Amniotic epithelial cell (primary cell): Measurements from ENCODE around the gene DLL4.

Experiments used
- DNase-seq: peaks from one replicate; pipeline ENCODE4 v3.0.0-alpha.2; 2010; ENCODE audit warnings: low read depth

The DLL4 gene

GRCh38 chr15:40906091-40906990 lies 22.8 kb upstream of the DLL4 start:
- peak; percentile 71 for DNase-seq

DNA sequence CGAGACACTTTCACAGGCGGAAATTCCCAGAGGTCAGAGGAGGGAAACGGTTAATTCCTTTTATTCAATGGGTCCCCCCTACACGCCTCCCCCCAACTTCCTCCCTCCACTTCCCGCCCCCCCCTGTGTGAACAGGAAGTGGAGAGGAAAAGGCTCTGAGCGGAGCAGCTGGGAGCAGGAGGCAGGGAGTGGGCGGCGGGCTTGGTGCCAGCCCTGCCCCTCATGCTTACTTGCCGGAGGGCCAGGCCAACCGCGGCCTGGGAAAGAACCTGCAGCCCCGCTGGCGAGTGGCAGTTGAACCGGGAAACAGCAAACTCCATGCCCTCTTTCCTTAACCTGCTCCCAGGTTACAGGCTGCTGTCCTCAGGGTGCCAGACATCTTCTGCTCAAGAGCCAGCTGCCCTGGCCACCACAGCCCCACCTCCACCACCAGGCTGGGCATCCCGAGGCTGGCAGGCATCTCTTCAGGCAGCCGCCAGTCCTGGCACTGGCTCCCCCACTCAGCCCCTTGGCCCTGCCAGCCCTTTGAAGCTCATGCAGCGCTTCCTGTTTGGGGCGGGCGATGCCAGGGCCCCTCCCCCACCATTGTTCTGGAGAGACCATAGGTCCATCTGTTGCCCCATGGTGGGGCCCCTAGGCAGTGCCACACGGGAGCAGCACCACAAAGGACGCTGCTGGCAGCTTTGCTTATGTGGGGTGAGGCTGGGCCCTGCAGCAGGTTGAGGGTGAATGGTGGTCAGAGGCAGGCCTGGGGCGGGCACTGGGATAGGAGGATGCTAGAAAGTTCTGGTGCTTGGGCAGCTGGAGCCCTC lies 21.9 kb upstream of the DLL4 start:
- DNase-seq = no peak

DNA sequence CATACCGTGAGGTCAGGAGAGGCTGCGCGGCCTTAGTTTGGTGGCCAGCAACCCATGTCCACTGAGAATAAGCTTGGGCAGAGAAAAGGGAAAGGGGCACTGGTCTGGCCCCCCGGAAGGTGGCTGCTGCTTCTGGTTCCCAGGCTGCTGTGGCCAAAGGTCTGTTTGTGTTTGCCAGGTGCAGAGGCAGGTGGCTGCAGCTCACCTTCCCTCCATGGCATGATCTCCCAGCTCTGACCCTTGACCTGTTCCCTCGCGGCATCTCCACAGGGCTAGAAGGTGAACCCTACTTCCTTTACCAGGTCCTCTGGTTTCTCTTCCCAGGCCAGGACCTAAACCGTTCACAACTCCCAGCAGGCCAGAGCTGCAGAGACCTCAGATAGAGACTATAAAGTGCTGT lies 21.0 kb upstream of the DLL4 start:
- DNase-seq = no peak

- peak; percentile 75 for DNase-seq
These were observed 19.2 kb upstream of the DLL4 start for GRCh38 chr15:40909662-40910630.

DNA sequence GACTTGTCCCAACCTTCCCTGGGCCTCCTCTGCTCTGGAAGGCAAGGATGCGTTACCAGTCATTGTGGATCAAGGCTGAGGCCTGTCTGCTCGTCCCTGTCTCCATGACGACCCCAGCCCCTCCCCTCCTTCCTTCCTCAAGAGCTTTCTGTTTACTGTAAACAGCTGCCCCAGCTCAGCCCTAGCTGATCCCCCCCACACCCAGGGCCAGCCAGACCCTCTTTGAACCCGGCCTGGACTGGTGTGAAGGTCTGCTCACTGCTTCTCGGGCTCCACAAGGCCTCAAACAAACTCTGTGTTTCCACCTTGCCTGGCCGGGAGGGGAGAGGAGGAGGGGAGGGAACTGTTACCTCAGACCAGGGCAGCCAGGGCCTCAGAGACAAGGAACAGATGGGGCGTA lies 18.0 kb upstream of the DLL4 start:
- DNase-seq = no peak

DNA sequence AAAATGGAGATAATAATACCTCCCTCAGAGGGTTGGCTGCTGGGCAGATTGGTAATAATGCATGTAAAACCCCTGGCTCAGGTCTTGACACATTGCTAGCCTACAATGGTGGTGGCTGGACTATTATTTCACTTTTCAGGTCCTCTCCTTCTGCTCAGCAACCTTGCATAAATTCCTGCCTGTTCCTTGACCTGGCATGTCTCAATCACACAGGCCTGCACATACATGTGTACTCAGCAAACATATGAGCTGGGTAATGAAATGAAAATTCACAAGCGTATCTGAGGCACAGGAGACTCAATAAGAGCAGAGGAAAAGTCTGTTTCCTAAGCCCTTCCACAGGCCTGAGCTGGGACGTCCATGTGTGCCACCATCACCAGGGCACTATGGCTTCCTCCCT lies 17.4 kb upstream of the DLL4 start:
- DNase-seq = no peak

- DNase-seq = no peak
These were observed 16.7 kb upstream of the DLL4 start for GRCh38 chr15:40912478-40912877.

DNA sequence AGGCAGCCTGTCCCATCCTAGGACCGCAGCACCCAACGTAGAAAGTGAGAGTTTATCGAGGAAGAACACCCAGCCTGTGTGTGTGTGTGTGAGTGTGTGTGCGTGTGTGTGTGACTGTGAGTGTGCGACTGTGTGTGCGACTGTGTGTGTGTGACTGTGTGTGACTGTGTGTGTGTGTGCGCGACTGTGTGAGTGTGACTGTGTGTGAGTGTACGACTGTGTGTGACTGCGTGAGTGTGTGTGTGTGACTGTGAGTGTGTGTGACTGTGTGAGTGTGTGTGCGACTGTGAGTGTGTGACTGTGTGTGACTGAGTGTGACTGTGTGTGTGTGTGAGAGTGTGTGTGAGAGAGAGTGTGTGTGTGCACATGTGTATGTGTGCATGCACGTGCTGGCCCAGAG lies 15.1 kb upstream of the DLL4 start:
- no peak for DNase-seq

GRCh38 chr15:40914486-40914885 lies 14.7 kb upstream of the DLL4 start:
- no peak for DNase-seq

- no peak for DNase-seq
These were observed 14.0 kb upstream of the DLL4 start for GRCh38 chr15:40915116-40915661.

DNA sequence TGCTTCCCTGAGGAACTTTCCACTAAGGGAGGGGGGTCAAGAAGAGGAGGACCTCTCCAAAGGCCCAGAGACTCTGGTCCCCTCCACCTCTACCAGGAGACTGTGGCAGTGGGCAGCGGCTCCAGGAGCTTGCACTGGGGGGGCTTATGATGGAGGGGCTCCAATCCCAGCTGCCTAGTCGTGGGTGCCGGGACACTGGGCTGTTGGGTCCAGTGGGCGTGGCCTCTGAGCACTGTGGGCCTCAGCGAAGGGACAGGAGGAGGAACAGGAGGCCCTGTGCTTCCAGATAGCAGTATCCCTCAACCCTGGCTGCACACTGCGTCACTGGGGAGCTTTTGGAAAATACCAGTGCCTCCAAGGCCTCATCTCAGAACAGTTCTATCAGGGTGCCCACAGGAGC lies 13.5 kb upstream of the DLL4 start:
- no peak for DNase-seq

GRCh38 chr15:40917585-40917984 lies 11.6 kb upstream of the DLL4 start:
- no peak for DNase-seq

DNA sequence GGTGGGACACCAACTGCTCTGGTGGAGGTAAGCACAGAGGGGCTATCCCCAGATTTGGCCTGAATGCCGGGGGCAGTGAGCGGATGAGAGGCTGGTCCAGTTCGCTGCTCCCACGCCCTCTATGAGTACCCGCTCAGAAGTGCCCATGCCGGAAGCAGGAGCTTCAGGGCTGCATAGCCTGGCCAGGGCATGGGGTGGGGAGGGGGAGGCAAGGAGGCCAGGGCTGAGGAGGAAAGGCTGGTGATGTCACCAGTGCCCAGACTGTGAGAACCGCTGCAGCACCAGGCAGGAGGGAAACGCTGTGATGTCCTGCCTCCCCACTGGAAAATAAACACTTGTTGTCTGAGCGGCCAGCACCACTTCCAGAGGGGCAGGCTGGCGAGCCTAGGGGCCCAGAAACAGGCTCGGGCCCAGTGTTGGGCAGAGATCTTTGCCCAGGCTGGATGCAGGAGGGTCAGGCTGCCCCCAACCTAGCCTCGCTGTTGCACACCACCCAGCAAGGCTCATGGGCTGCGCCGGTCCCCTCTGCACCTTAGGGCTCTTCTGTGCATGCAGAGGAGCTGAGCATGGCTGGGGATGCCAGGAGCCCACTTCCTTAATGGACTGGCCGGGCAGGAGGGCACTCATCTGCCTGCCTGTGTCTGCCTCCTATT lies 10.9 kb upstream of the DLL4 start:
- DNase-seq = no peak

DNA sequence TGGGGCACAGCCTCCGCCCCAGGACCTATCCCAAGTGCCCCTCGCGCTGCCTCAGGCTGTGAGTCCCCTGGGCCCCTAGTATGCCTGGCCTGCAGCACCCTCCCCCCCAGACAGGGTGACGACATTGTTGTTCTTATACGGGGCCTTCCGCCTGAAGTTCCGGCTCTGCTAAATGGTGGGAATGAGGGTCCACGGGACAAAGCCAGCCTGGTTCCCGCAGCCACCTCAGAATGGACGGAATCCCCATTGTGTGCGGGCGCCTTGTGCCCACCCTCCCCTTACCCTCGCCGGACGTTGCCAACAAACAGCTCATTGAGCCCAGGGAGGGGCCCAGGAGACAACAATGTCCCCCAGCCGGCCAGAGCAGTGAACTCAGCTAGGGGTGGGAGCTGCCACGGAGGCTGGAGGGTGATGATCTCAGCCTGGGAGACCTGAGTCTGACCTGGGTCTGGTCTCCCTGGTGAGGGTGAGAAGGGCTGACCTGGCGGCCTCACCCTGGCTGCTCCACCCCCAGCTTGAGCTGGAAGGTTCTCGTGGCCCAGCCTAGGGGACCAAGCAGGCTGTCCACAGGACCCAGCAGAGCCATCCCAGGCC lies 10.2 kb upstream of the DLL4 start:
- no peak for DNase-seq

DNA sequence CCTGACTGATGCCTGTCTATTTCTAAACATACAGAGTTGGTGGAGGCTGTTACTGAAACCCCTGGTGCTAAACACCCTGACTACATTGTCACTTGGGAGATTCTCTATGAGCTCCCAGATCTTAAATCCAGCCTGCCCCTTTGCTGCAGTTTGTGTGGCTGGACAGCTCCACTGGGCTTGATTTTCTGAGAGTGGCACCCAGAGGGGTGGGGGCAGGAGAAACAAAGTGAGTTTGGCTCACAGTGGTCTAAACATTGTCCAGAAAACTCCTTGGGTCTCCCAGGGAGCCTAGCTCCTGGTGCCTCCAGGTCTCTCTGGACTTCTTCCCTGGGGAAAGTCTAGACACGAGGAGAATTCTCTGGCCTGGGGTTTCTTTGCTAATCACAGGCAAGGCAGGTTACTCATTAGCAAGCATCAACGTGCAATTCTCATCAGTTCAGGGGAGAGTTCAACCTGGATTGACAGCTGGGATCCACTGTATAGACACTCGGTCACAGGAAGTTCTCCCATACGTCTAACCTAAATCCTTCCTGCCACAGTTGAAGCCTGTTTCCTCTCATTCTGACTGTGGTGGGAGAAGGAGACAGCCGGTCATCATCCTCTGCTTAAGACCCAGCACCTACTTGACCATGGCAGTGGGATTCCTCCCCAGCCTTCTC lies 7.1 kb upstream of the DLL4 start:
- no peak for DNase-seq

GRCh38 chr15:40922608-40923005 lies 6.5 kb upstream of the DLL4 start:
- no peak for DNase-seq

- no peak for DNase-seq
These were observed 5.6 kb upstream of the DLL4 start for GRCh38 chr15:40923551-40923950.

DNA sequence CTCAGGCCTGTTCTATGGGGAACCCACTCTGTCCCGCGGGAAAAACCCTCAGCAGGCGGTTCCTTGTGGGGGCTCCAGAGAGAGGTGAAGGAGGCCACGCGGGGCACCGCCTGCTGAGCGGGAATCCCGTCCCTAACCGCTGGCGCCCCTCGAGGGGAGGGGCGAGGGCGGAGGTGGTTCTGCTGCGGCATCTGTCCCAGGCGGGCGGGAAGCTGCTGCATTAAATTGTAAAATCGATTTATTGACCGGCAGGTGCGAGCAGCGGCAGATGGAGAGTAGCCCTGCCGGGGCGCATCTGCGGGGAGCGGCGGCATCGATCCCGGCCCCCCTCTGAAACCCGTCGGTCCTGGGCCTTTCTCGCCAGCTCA lies 3.7 kb upstream of the DLL4 start:
- no peak for DNase-seq

- no peak for DNase-seq
These were observed 3.1 kb upstream of the DLL4 start for GRCh38 chr15:40925863-40926658.
